Liver (tissue), 9 donors: Measurements from ENCODE around the gene AUNIP. TPM values are rescaled to one million over a fixed set of nuclear protein-coding genes. Genes with fewer than 3 reads are reported as not detected.

Experiments
- DNase-seq: peaks from one replicate; pipeline ENCODE4 v3.0.0-alpha.2; 2017; ENCODE audit warnings: low spot score
- H3K27ac ChIP-seq, 2 donors: one replicate each; pipeline ENCODE4 v1.7.0; 2013; ENCODE audit warnings: inconsistent platforms in 2 of 2, low read length in 2 of 2, control low read depth in 1 of 2, low read depth in 1 of 2, mild to moderate bottlenecking in 1 of 2
- H3K27me3 ChIP-seq, 4 donors: one replicate each; pipeline versions ENCODE4 v1.6.1 to v1.7.0; 2013; ENCODE audit warnings: low read length in 3 of 4, inconsistent platforms in 1 of 4, mild to moderate bottlenecking in 1 of 4, moderate library complexity in 1 of 4; ENCODE audit not compliant: control insufficient read depth in 4 of 4, insufficient read depth in 4 of 4
- H3K36me3 ChIP-seq, 4 donors: one replicate each; pipeline versions ENCODE4 v1.6.1 to v1.7.0; 2013; ENCODE audit warnings: low read length in 3 of 4, mild to moderate bottlenecking in 3 of 4, low read depth in 1 of 4, moderate library complexity in 1 of 4; ENCODE audit not compliant: control insufficient read depth in 4 of 4, insufficient read depth in 3 of 4
- H3K4me1 ChIP-seq, 4 donors: one replicate each; pipeline versions ENCODE4 v1.6.1 to v1.7.0; 2013; ENCODE audit warnings: low read length in 3 of 4, mild to moderate bottlenecking in 3 of 4, moderate library complexity in 1 of 4; ENCODE audit not compliant: control insufficient read depth in 4 of 4, insufficient read depth in 4 of 4
- H3K4me3 ChIP-seq, 3 donors: one replicate each; pipeline versions ENCODE4 v1.6.1 to v1.7.0; 2013; ENCODE audit warnings: low read length in 3 of 3, control low read depth in 1 of 3, low read depth in 1 of 3, mild to moderate bottlenecking in 1 of 3
- H3K9ac ChIP-seq, 2 donors: one replicate each; pipeline ENCODE4 v1.7.0; 2013; ENCODE audit warnings: low read length in 2 of 2, mild to moderate bottlenecking in 2 of 2, moderate library complexity in 2 of 2, control low read depth in 1 of 2, low read depth in 1 of 2
- H3K9me3 ChIP-seq, 4 donors: one replicate each; pipeline versions ENCODE4 v1.6.1 to v1.7.0; 2013; ENCODE audit warnings: low read length in 3 of 4; ENCODE audit not compliant: control insufficient read depth in 4 of 4
- CTCF ChIP-seq: fragments of 150-350 bp; IDR thresholded peaks from 2 replicates; pipeline ENCODE4 v1.5.1; 2017; ENCODE audit warnings: improper control_type of control experiment, low read depth, low read length; ENCODE audit not compliant: missing input control
- EGR1 ChIP-seq, 2 donors: IDR thresholded peaks; 2 replicates each; pipeline ENCODE4 v1.6.1; 2016 to 2018; ENCODE audit warnings: antibody characterized with exemption in 2 of 2, low read depth in 2 of 2
- FOXA1 ChIP-seq: IDR thresholded peaks from 2 replicates; pipeline ENCODE4 v1.6.1; 2016; ENCODE audit warnings: antibody characterized with exemption
- GABPA ChIP-seq, 2 donors: IDR thresholded peaks in 1 of 2; conservative IDR thresholded peaks in 1 of 2; 2 replicates each; pipeline ENCODE4 v1.6.1; 2016; ENCODE audit warnings: antibody characterized with exemption in 2 of 2, mild to moderate bottlenecking in 1 of 2, moderate library complexity in 1 of 2
- HNF4A ChIP-seq, 2 donors: conservative IDR thresholded peaks; 2 replicates each; pipeline ENCODE4 v1.6.1; 2016; ENCODE audit warnings: antibody characterized with exemption in 2 of 2, mild to moderate bottlenecking in 2 of 2
- JUND ChIP-seq, 2 donors: IDR thresholded peaks; 2 replicates each; pipeline ENCODE4 v1.6.1; 2016; ENCODE audit warnings: antibody characterized with exemption in 2 of 2
- MAX ChIP-seq: IDR thresholded peaks from 2 replicates; pipeline ENCODE4 v1.6.1; 2016; ENCODE audit warnings: antibody characterized with exemption
- NR2F2 ChIP-seq: IDR thresholded peaks from 2 replicates; pipeline ENCODE4 v1.6.1; 2016; ENCODE audit warnings: antibody characterized with exemption
- RAD21 ChIP-seq, 2 donors: IDR thresholded peaks; 2 replicates each; pipeline ENCODE4 v1.6.1; 2016; ENCODE audit warnings: antibody characterized with exemption in 2 of 2, mild to moderate bottlenecking in 2 of 2
- RXRA ChIP-seq, 2 donors: IDR thresholded peaks; 2 replicates each; pipeline ENCODE4 v1.6.1; 2017 to 2018; ENCODE audit warnings: antibody characterized with exemption in 2 of 2, mild to moderate bottlenecking in 1 of 2
- YY1 ChIP-seq: IDR thresholded peaks from 2 replicates; pipeline ENCODE4 v1.6.1; 2016; ENCODE audit warnings: antibody characterized with exemption, mild to moderate bottlenecking
- ZBTB33 ChIP-seq: IDR thresholded peaks from 2 replicates; pipeline ENCODE4 v1.6.1; 2016; ENCODE audit warnings: antibody characterized with exemption
- WGBS: extraction: QIAGEN DNeasy Blood & Tissue Kit; methylation state at CpG from one replicate; pipeline ENCODE4 v1.1.7; 2013; 5-methylcytosine and 5-hydroxymethylcytosine counted together
- polyA plus RNA-seq, 2 donors: library from polyadenylated mRNA; stranded (reverse) in 1 of 2; unstranded in 1 of 2; fragments of 200-250 nt in 1 of 2; fragments of >200 nt in 1 of 2; fragmentation: Nextera tagmentation in 1 of 2; extraction: Ambion mirVana in 1 of 2; gene quantifications; one replicate each; pipeline versions ENCODE4 v1.2.1 to v1.2.3, GENCODE V29; 2013 to 2015
- total RNA-seq, 2 donors: library from RNA; depleted of rRNA; stranded (reverse); fragments of >200 nt; gene quantifications; one replicate each; pipeline ENCODE4 v1.2.3, GENCODE V29; 2014
- TF ChIP-seq, protein P1 (sequence below): IDR thresholded peaks from 2 replicates; pipeline ENCODE4 v1.6.1; 2016; ENCODE audit warnings: antibody characterized with exemption
- donor health status: healthy.
- donor health status: healthy.
- donor health status: healthy.
- donor health status: healthy.
- donor health status: healthy.

Gene AUNIP
- total and polyA plus RNA-seq, 4 donors = 0.18 to 9.0 (median 0.56) TPM; not detected in 1

- no peaks in the 10 kb centered on the region for H3K36me3 ChIP-seq
- H3K27ac ChIP-seq = peak overlapping the region in 1 of 2 donors; percentile 29
- peaks cover 28 to 84% (median 78%) of the 10 kb centered on the region in 4 donors for H3K4me1 ChIP-seq
- H3K9ac ChIP-seq = no peak overlapping the region
- WGBS = 36% methylated on average over 1 of the region's 1 CpG
- no peaks in the 10 kb centered on the region for H3K9me3 ChIP-seq
- TF ChIP-seq YY1 (no peak), FOXA1 (no peak), JUND (IDR thresholded peaks at IDR 0.05) (no peak), GABPA (IDR thresholded peaks at IDR 0.05 in 1 of 2, conservative IDR thresholded peaks at IDR 0.05 in 1 of 2) (no peak), RAD21 (IDR thresholded peaks at IDR 0.05) (no peak), RXRA (IDR thresholded peaks at IDR 0.05) (no peak), MAX (no peak), EGR1 (IDR thresholded peaks at IDR 0.05; ENCODE audit: low read depth in 2 of 2) (no peak)
- TF ChIP-seq, protein P1, sequence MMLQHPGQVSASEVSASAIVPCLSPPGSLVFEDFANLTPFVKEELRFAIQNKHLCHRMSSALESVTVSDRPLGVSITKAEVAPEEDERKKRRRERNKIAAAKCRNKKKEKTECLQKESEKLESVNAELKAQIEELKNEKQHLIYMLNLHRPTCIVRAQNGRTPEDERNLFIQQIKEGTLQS = no peak
- no peak overlapping the region for H3K4me3 ChIP-seq
- DNase-seq = no peak
- H3K27me3 ChIP-seq = no peaks in the 10 kb centered on the region
These were observed 11.4 kb upstream of the AUNIP start for GRCh38 chr1:25870614-25871013.

DNA sequence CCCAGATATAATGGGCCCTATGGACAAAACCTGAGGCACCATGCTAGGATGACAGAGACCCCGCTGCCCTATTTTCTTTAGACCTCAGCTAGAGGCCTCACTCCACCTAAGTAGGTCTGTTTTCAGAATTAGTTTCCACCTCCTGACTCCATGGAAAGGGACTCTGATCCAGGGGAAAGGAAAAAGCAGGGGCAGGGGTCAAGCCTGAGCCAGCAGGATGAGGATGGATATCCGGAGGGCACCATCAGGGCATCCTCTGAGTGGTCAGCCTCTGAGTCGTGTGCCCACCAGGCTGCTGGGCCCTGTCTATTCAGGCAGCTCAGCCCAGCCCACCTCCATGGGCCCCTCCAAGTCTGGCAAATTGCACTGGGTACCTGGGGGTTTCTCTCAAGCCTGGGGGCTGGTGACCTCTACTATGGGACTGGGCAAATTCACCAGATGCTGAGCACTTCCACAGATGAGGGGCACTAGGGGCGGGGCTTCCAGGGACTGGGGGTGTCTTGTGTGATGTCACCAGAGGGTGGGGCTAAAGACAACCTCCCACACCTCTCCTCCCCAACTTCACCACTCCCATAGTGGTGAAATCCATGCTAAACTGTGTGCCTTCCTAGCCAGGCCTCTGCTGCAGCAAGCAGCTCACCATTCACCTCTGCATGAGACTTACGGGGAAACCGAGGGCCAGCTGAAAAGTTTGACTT lies 10.8 kb upstream of the AUNIP start:
- 73% methylated on average over 6 of the region's 6 CpGs for WGBS
- TF ChIP-seq NR2F2 (peak; percentile 67), ZBTB33 (no peak)
- TF ChIP-seq, protein P1 = no peak
- no peak overlapping the region for H3K4me3 ChIP-seq
- H3K9me3 ChIP-seq = no peaks in the 10 kb centered on the region
- no peak for DNase-seq
- H3K36me3 ChIP-seq = no peaks in the 10 kb centered on the region
- no peaks in the 10 kb centered on the region for H3K27me3 ChIP-seq
- H3K9ac ChIP-seq = no peak overlapping the region
- H3K27ac ChIP-seq = peak overlapping the region in 1 of 2 donors; percentile 29
- H3K4me1 ChIP-seq = peaks cover 28 to 81% (median 77%) of the 10 kb centered on the region in 4 donors

DNA sequence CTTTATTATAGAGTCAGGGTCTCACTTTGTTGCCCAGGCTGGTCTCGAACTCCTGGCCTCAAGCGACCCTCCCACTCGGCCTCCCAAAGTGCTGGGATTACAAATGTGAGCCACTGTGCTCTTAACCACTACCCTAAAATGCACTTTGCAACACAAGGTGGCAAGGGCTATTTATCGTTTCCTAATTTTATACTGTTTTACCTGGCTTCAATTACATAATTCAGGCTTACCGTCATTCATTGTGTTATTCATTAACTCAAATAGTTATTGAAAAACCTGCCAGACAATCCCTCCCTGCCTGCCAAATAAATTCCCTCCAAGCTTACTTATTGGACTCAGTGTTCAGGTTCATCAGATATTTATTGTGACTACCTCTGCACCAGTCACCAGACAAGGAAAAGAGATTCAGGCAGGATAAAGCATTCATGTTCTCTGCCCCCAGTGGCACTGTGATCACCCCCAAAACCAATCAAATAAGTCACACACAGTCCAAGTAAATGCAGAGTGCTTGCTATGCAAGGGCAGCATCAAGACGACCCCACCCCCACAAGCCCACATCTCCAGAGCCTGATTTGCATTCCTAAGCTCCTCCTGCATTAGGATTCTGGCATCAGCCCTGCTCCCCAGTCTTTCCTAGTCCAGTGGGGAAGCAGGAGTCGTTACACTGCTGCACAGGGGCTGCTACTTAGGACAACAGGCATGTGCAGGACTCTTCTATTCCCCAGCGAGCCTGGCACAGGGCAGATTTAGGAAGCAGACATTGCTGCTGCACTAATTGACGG lies 8.1 kb upstream of the AUNIP start:
- Histone ChIP-seq H3K9ac (no peak overlapping the region), H3K4me3 (no peak overlapping the region), H3K27ac (peak overlapping the region; percentile 44 to 90), H3K27me3 (no peaks in the 10 kb centered on the region), H3K36me3 (peaks cover 0 to 4% (median 0%) of the 10 kb centered on the region in 4 donors), H3K4me1 (peaks cover 22 to 56% (median 52%) of the 10 kb centered on the region in 4 donors), H3K9me3 (no peaks in the 10 kb centered on the region)
- WGBS = 29% methylated on average over 9 of the region's 9 CpGs
- DNase-seq = no peak
- TF ChIP-seq GABPA (IDR thresholded peaks at IDR 0.05 in 1 of 2, conservative IDR thresholded peaks at IDR 0.05 in 1 of 2) (peak in 1 of 2 donors; percentile 47), CTCF (peak; percentile 1), HNF4A (conservative IDR thresholded peaks at IDR 0.05) (peak; percentile 88 to 92), NR2F2 (peak; percentile 55), JUND (IDR thresholded peaks at IDR 0.05) (peak; percentile 45 to 81), ZBTB33 (peak; percentile 73), RAD21 (IDR thresholded peaks at IDR 0.05) (peak; percentile 23 to 41), FOXA1 (no peak), EGR1 (IDR thresholded peaks at IDR 0.05; ENCODE audit: low read depth in 2 of 2) (peak in 1 of 2 donors; percentile 56)
